Measurements from ENCODE around the gene IFNW1.

Gene IFNW1

DNA sequence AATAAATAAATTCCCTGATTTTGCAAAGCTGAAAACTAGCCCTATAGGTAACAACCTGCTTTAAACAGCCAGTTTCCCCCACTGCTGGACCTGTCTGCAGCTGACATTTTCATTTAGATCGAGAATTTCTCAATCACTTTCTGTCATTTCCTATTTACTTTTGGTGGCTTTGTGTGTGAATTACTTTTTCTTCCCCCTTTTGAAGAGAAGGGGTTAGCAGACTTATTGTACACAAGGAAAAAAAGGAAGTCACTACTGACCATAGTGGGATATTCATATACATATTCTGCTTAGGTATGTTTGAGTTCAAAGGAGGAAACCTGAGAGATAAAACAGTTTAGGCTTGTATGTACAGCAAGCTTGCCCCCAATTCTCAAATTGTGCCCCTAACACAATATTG is 36.8 kb downstream of the IFNW1 start:
- H3K4me3 ChIP-seq (ENCODE audit: low read depth, low read length), result no peak overlapping the region
- TF ChIP-seq, protein P1, sequence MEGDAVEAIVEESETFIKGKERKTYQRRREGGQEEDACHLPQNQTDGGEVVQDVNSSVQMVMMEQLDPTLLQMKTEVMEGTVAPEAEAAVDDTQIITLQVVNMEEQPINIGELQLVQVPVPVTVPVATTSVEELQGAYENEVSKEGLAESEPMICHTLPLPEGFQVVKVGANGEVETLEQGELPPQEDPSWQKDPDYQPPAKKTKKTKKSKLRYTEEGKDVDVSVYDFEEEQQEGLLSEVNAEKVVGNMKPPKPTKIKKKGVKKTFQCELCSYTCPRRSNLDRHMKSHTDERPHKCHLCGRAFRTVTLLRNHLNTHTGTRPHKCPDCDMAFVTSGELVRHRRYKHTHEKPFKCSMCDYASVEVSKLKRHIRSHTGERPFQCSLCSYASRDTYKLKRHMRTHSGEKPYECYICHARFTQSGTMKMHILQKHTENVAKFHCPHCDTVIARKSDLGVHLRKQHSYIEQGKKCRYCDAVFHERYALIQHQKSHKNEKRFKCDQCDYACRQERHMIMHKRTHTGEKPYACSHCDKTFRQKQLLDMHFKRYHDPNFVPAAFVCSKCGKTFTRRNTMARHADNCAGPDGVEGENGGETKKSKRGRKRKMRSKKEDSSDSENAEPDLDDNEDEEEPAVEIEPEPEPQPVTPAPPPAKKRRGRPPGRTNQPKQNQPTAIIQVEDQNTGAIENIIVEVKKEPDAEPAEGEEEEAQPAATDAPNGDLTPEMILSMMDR (IDR thresholded peaks at IDR 0.05; ENCODE audit: control insufficient read depth, extremely low read depth, insufficient read depth), result no peak
- DNase-seq (ENCODE audit: low read depth), result no peak

DNA sequence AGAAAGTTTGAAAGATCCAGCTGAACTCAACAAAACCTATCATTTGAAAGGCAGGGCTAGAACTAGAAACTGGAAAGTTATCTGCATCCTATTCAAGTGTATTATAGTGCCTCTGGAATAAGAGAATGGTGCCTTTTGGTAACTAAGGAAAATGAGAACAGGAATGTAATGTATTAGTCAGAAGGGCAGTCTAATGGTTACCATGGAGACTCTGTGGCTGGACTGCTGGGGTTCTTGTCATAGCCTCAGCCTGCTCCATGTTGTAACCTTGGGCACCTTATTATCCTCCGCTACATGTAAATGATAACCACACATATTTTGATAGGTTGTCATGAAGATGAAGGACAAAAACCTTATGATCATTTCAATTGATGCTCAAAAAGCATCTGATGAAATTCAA is 39.3 kb downstream of the IFNW1 start:
- TF ChIP-seq, protein P1 (IDR thresholded peaks at IDR 0.05; ENCODE audit: control insufficient read depth, extremely low read depth, insufficient read depth), result no peak
- no peak overlapping the region for H3K4me3 ChIP-seq (ENCODE audit: low read depth, low read length)
- DNase-seq (ENCODE audit: low read depth), result no peak

- DNase-seq (ENCODE audit: low read depth), result no peak
- no peak overlapping the region for H3K4me3 ChIP-seq (ENCODE audit: low read depth, low read length)
- TF ChIP-seq, protein P1 (IDR thresholded peaks at IDR 0.05; ENCODE audit: control insufficient read depth, extremely low read depth, insufficient read depth), result no peak
Measured at GRCh38 chr9:21097817-21098216, 43.8 kb downstream of the IFNW1 start.

- no peak for DNase-seq (ENCODE audit: low read depth)
- no peak overlapping the region for H3K4me3 ChIP-seq (ENCODE audit: low read depth, low read length)
- TF ChIP-seq, protein P1 (IDR thresholded peaks at IDR 0.05; ENCODE audit: control insufficient read depth, extremely low read depth, insufficient read depth), result no peak
Measured at GRCh38 chr9:21096901-21097255, 44.8 kb downstream of the IFNW1 start.

DNA sequence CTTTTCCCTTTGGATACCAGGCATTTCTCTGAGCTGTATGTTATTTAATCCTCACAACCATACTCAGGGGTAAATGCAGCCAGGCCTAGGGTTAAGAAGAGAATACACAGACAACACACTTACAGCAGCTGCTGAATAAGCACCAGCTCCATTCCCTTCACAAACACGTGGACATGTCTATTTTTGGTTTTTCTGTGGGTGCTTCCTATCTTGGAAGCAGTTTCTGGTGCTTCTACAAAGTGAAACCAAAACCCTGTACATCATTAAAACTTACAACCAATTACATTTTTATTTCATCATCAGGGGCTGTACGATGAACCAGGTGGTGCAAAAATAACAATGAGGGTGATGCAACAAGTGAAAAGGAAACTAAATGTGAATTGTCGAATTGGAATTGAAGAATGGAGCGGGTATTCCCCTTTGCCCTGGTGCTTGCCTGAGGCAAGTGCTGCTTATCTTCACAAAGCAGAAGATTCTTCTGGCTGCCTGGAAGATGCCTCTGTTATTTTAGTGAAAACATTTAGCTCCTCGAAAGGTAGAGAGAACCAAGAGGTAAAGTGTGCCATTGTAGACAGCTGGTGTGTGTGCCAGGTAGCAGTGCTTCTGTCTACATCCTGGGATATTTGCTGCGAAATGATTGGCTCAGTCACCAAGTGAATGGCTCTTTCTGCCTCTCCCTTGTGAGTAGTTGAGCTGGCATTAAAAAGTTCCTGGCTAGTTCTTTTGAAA is 45.3 kb downstream of the IFNW1 start:
- no peak for DNase-seq (ENCODE audit: low read depth)
- no peak overlapping the region for H3K4me3 ChIP-seq (ENCODE audit: low read depth, low read length)
- TF ChIP-seq, protein P1 (IDR thresholded peaks at IDR 0.05; ENCODE audit: control insufficient read depth, extremely low read depth, insufficient read depth), result no peak

DNA sequence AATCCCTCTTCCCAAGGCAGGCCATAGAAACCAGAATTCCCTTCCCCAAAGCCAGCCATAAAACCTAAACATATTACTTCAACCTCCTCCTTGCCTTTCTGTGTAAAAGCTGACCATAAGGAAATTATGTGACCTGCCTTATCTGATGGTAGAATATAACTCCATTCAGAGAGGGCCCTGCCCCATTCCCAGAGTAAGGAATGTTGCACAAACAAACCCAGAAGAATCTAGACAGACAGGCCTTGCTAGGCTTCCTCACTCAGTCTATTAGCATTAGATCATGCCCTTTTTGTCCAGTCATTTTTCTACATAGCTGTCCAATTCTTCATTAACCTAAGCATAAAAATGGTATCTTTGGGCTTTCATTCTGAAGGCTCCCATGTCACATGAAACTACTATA is 46.1 kb downstream of the IFNW1 start:
- no peak overlapping the region for H3K4me3 ChIP-seq (ENCODE audit: low read depth, low read length)
- DNase-seq (ENCODE audit: low read depth), result peak; percentile 11
- TF ChIP-seq, protein P1 (IDR thresholded peaks at IDR 0.05; ENCODE audit: control insufficient read depth, extremely low read depth, insufficient read depth), result no peak

Measured in LNCaP clone FGC (cell line).